ENCODE results near the gene AMZ1.

AMZ1 gene

DNA sequence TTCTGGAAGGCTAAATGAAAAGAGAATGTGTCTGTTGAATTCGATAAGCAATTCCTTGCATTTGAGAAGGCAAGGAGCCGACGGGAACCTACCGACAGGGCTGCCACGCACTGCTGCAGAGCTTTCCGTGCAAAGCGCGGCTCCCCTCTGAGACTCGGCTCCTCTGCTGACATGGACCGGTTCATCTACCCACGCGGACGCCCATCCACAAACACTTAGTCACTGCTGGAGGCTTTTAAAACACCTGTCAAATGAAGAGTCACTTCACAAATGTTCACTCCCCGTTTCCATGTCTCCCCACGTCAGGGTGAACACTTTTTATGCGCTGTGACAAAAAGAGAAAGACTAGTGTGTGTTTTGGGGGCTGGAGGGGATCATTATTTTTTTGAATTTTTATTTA, 32.0 kb downstream of the AMZ1 start:
- TF ChIP-seq SIN3A (IDR thresholded peaks at IDR 0.05; ENCODE audit: borderline replicate concordance, insufficient read depth, low read length) (no peak), POLR2AphosphoS5 (IDR thresholded peaks at IDR 0.05; ENCODE audit: low read depth, low read length) (no peak), TAF1 (IDR thresholded peaks at IDR 0.05; ENCODE audit: borderline replicate concordance, insufficient read depth, low read length) (no peak), FOXP2 (optimal IDR thresholded peaks at IDR 0.05; ENCODE audit: borderline replicate concordance, extremely low read depth, extremely low read length, insufficient read depth) (no peak)
- TF ChIP-seq, protein P1, sequence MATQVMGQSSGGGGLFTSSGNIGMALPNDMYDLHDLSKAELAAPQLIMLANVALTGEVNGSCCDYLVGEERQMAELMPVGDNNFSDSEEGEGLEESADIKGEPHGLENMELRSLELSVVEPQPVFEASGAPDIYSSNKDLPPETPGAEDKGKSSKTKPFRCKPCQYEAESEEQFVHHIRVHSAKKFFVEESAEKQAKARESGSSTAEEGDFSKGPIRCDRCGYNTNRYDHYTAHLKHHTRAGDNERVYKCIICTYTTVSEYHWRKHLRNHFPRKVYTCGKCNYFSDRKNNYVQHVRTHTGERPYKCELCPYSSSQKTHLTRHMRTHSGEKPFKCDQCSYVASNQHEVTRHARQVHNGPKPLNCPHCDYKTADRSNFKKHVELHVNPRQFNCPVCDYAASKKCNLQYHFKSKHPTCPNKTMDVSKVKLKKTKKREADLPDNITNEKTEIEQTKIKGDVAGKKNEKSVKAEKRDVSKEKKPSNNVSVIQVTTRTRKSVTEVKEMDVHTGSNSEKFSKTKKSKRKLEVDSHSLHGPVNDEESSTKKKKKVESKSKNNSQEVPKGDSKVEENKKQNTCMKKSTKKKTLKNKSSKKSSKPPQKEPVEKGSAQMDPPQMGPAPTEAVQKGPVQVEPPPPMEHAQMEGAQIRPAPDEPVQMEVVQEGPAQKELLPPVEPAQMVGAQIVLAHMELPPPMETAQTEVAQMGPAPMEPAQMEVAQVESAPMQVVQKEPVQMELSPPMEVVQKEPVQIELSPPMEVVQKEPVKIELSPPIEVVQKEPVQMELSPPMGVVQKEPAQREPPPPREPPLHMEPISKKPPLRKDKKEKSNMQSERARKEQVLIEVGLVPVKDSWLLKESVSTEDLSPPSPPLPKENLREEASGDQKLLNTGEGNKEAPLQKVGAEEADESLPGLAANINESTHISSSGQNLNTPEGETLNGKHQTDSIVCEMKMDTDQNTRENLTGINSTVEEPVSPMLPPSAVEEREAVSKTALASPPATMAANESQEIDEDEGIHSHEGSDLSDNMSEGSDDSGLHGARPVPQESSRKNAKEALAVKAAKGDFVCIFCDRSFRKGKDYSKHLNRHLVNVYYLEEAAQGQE (IDR thresholded peaks at IDR 0.05; ENCODE audit: insufficient read depth in 1 of 2, low read depth in 2 of 2, low read length in 2 of 2): no peak

DNA sequence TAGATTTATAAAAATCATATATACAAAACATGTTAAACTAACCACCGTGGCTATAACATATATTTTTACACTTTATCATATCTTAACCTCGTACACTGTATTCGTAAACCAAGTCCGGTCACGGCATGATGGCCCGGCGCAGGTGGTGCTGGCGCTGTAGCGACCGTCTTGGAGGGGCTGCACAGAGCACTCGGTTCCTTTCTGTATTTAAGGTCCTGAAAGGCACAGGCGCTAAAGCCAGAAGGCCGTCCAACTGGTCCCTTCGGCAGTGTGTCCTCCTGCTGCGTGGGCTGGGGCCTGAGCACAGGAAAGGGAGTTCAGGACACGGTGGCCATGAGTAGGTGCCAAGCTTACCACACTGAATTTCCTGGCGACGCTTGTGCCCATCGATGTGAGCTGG, 33.8 kb downstream of the AMZ1 start:
- TF ChIP-seq FOXP2 (optimal IDR thresholded peaks at IDR 0.05; ENCODE audit: borderline replicate concordance, extremely low read depth, extremely low read length, insufficient read depth) (no peak), TAF1 (IDR thresholded peaks at IDR 0.05; ENCODE audit: borderline replicate concordance, insufficient read depth, low read length) (no peak), SIN3A (IDR thresholded peaks at IDR 0.05; ENCODE audit: borderline replicate concordance, insufficient read depth, low read length) (no peak), POLR2AphosphoS5 (IDR thresholded peaks at IDR 0.05; ENCODE audit: low read depth, low read length) (no peak)
- TF ChIP-seq, protein P1 (IDR thresholded peaks at IDR 0.05; ENCODE audit: insufficient read depth in 1 of 2, low read depth in 2 of 2, low read length in 2 of 2): no peak

DNA sequence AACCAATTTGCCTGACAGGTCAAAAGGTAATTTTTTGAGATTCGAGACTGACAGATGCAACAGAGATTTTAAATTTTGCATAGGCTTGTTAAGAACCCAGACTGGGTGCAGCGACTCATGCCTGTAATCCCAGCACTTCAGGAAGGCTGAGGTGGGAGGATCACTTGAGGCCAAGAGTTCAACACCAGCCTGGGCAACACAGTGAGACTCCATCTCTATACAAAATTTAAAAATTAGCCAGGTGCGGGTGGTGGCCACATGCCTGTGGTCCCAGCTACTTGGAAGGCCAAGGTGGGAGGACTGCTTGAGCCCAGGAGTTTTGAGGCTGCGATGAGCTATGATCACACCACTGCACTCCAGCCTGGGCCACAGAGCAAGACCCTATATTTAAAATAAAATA, 34.6 kb downstream of the AMZ1 start:
- TF ChIP-seq SIN3A (IDR thresholded peaks at IDR 0.05; ENCODE audit: borderline replicate concordance, insufficient read depth, low read length) (no peak), TAF1 (IDR thresholded peaks at IDR 0.05; ENCODE audit: borderline replicate concordance, insufficient read depth, low read length) (no peak)
- TF ChIP-seq, protein P1 (IDR thresholded peaks at IDR 0.05; ENCODE audit: insufficient read depth in 1 of 2, low read depth in 2 of 2, low read length in 2 of 2): no peak

DNA sequence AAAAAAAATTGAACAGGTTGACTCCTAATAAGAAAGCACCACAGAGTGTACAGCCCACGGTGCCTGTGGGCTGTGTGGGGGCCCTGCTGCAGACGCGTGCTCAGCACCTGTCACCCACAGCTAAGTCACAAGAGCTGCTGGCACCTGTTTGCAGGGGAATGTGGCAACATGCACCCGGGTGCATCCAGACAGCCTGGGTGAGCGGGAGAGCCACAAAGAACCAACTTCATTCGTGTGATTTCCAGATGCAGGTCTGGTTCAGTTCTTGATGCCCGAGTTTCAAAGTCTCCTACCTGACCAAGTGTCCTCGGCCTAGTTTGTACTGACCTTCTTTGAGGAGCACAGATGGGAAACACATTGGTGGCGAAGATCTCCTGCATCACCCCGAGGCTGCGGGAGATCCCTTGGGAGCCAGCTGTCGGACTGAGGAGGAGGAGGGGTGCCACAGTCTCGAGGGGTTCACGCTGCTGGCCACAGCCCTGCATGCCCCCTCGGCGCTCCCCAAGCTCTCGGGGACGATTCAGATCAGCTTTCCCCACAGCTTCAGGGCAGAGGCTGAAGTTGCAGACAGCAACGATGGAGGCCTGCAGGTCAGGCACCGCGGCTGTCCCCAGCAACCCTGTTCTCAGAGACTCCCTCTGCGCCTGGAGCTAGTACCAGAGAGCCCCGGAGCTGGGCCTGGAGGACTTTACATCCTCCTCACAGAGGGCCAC, 35.3 kb downstream of the AMZ1 start:
- TF ChIP-seq SIN3A (IDR thresholded peaks at IDR 0.05; ENCODE audit: borderline replicate concordance, insufficient read depth, low read length): no peak
- TF ChIP-seq, protein P1 (IDR thresholded peaks at IDR 0.05; ENCODE audit: insufficient read depth in 1 of 2, low read depth in 2 of 2, low read length in 2 of 2): no peak
- TF ChIP-seq TAF1 (IDR thresholded peaks at IDR 0.05; ENCODE audit: borderline replicate concordance, insufficient read depth, low read length): no peak
- no peak for TF ChIP-seq FOXP2 (optimal IDR thresholded peaks at IDR 0.05; ENCODE audit: borderline replicate concordance, extremely low read depth, extremely low read length, insufficient read depth)
- no peak for TF ChIP-seq POLR2AphosphoS5 (IDR thresholded peaks at IDR 0.05; ENCODE audit: low read depth, low read length)
